Naive B cell (primary cell): ENCODE data around the gene NXPH3. TPM values are rescaled to one million over a fixed set of nuclear protein-coding genes. Genes with fewer than 3 reads are reported as not detected.

Experiments used
- ATAC-seq, 2 donors: fragments of 150-1000 bp; cut with Tn5 transposase; 2 replicates each; pipeline ENCODE4 v1.10.0; 2021; ENCODE audit warnings: low read depth in 2 of 2, mild to moderate bottlenecking in 2 of 2, moderate library complexity in 2 of 2
- DNase-seq: peaks from one replicate; pipeline ENCODE4 v3.0.0; 2022
- H3K27ac Mint-ChIP-seq, 6 donors: one replicate each; pipeline ENCODE4 v1.8.0; 2020 to 2022; ENCODE audit warnings: mild to moderate bottlenecking in 6 of 6, mixed read lengths in 6 of 6, moderate library complexity in 5 of 6, inconsistent platforms in 2 of 6
- H3K27me3 Mint-ChIP-seq, 3 donors: one replicate each; pipeline ENCODE4 v1.8.0; 2021 to 2022; ENCODE audit warnings: mixed read lengths in 3 of 3, mild to moderate bottlenecking in 1 of 3
- H3K36me3 Mint-ChIP-seq, 2 donors: one replicate each; pipeline ENCODE4 v1.8.0; 2020 to 2022; ENCODE audit warnings: mixed read lengths in 2 of 2, inconsistent platforms in 1 of 2, mild to moderate bottlenecking in 1 of 2
- H3K4me1 Mint-ChIP-seq, 3 donors: one replicate each; pipeline ENCODE4 v1.8.0; 2020 to 2022; ENCODE audit warnings: mixed read lengths in 3 of 3, inconsistent platforms in 1 of 3, mild to moderate bottlenecking in 1 of 3, moderate library complexity in 1 of 3
- H3K4me3 Mint-ChIP-seq, 8 donors: one replicate each; pipeline ENCODE4 v1.8.0; 2020 to 2022; ENCODE audit warnings: mild to moderate bottlenecking in 8 of 8, mixed read lengths in 8 of 8, moderate library complexity in 8 of 8, inconsistent platforms in 2 of 8
- H3K9me3 Mint-ChIP-seq, 7 donors: one replicate each; pipeline ENCODE4 v1.8.0; 2020 to 2022; ENCODE audit warnings: mixed read lengths in 7 of 7, mild to moderate bottlenecking in 5 of 7, inconsistent platforms in 2 of 7, moderate library complexity in 1 of 7
- polyA plus RNA-seq, 6 donors: library from polyadenylated mRNA; unstranded; fragments of 300-500 nt; fragmentation: Illumina TruSeq; gene quantifications; one replicate each; pipeline ENCODE4 v1.2.3, GENCODE V29; 2021; ENCODE audit warnings: low read depth in 6 of 6

The NXPH3 gene
- polyA plus RNA-seq, 6 donors from 2014 or later: not detected

DNA sequence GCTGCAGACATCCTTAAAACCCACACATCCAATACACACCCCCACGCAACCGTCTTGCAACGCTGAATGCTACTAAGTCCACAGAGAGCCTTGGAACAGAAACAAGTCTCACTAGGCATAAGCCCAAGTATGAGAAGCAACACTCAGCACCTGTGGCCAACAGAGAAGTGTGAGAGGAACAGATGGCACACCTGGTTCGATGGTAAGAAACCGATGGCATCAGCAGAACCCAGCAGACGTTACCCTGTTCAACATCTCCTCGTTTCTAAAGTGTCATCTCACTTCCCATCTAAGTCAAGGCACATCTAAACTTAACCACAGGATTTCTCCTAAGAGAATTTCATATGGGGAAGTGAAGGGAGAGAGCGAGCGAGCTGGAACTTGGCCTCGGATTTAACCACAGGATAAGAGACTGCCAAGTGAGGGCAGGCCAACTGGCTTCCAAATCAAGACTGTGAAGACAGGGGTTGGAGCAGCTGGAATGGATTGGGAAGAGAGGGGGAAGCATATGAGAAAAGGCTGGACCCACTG is 41.0 kb downstream of the NXPH3 start:
- H3K4me3 Mint-ChIP-seq: no peak overlapping the region
- no peaks in the 10 kb centered on the region for H3K9me3 Mint-ChIP-seq
- DNase-seq: no peak
- H3K4me1 Mint-ChIP-seq: peaks cover 0 to 2% (median 0%) of the 10 kb centered on the region in 3 donors
- no peaks in the 10 kb centered on the region for H3K27me3 Mint-ChIP-seq
- ATAC-seq: no peak
- no peak overlapping the region for H3K27ac Mint-ChIP-seq
- H3K36me3 Mint-ChIP-seq: peaks cover 0 to 19% of the 10 kb centered on the region in 2 donors

DNA sequence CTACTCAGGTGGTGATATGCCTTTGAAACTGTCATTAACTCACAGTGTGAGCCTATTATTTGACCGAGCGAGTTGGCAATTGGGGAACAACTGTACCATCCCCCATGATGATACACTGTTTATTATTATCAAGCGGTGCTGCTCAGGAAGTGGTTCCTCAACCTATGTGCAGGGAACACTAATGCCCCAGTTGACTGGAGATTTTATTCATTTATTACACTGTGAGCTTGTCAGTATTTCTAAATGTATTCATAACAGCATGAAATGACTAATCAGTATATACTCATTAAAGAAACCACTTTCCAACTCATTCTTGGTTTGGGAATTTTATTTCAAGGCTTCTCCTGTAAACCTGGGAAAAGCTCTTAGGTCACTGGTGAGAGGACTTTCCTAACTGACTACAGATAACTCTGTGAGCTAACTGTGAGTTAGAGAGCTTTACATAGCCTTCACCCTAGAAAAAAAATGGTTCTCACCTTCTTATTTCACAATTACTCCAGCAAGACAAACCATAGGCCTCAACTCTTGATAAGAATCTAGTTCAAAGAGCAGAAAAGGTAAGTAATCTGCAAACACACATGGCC is 42.4 kb downstream of the NXPH3 start:
- peaks cover 0 to 4% (median 0%) of the 10 kb centered on the region in 3 donors for H3K4me1 Mint-ChIP-seq
- no peaks in the 10 kb centered on the region for H3K9me3 Mint-ChIP-seq
- ATAC-seq (no peak), DNase-seq (no peak)
- H3K4me3 Mint-ChIP-seq: no peak overlapping the region
- no peak overlapping the region for H3K27ac Mint-ChIP-seq
- H3K27me3 Mint-ChIP-seq: no peaks in the 10 kb centered on the region
- H3K36me3 Mint-ChIP-seq: peaks cover 0 to 27% of the 10 kb centered on the region in 2 donors

DNA sequence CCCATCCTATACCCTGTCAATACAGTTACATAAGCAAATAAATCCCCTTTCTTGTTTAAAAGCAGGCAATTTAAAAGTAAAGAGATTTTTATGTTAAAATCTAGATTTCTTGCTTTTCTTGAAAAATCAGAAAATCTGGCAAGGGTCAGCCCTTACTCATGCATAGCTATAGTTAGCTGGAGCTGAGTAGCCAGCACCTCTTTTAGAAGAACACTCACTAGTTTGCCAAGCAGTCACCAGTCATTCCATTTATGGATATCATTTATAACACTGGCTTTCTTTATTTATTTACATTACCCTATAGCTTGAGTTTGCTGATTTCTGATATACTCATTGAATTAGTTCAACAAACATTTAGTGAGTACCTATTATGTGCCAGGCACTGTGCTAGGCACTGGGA is 45.7 kb downstream of the NXPH3 start:
- Mint-ChIP-seq H3K27me3 (no peaks in the 10 kb centered on the region), H3K4me1 (peaks cover 0 to 5% (median 4%) of the 10 kb centered on the region in 3 donors), H3K36me3 (peaks cover 0 to 20% of the 10 kb centered on the region in 2 donors), H3K4me3 (no peak overlapping the region), H3K27ac (peak overlapping the region in 1 of 6 donors; percentile 26), H3K9me3 (no peaks in the 10 kb centered on the region)
- no peak for DNase-seq
- ATAC-seq: no peak

DNA sequence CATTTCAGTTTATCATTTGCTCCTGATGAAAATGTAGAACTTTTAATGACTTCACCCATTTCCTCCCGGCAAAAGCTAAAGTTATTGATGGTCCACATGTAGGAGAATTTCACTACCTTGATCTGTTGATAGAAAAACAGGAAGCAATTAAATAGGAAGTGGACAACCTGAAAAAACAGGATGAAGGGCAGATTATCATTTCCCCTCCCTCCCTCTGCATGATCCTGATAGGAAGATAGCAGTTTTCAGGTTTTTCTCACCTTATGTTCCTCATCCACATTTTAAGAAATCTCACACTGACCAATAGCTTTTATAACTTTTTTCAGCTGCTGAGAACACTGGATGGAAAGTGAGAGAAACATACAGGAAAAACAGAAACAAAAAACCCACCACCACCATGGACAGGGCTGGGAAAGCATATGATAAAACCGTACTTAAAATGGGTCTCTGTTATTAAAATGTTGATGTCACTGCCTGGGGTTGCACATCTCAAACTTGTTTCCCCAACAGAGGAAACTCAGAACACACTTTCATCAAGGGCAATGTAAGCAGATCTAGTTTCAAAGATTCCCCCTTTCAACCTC is 46.4 kb downstream of the NXPH3 start:
- Mint-ChIP-seq H3K4me3 (no peak overlapping the region), H3K27ac (peak overlapping the region in 4 of 6 donors; percentile 26 to 89 (median 46)), H3K9me3 (no peaks in the 10 kb centered on the region), H3K27me3 (no peaks in the 10 kb centered on the region), H3K4me1 (peaks cover 0 to 5% (median 2%) of the 10 kb centered on the region in 3 donors), H3K36me3 (peaks cover 0 to 14% of the 10 kb centered on the region in 2 donors)
- no peak for DNase-seq
- ATAC-seq: no peak

DNA sequence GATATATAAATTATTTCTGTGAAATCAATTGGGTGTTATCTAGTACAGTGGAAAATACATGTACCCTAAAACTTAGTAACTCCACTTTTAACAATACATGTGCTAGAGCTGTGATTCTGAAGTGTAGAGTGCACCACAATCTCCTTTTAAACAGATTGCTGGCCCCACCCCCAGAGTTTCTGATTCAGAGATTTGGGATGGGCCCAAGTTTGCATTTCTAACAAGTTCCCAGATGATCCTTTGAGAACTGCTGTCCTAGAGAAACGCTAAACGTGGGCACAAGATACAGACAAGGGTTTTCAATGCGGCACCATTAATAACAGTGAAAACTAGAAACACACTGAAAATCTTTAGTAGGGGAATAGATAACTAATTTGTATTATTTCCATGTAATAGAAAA is 49.2 kb downstream of the NXPH3 start:
- Mint-ChIP-seq H3K36me3 (peaks cover 0 to 14% of the 10 kb centered on the region in 2 donors), H3K4me3 (no peak overlapping the region), H3K27ac (no peak overlapping the region), H3K9me3 (no peaks in the 10 kb centered on the region), H3K27me3 (no peaks in the 10 kb centered on the region), H3K4me1 (peaks cover 5 to 14% (median 6%) of the 10 kb centered on the region in 3 donors)
- ATAC-seq: no peak
- no peak for DNase-seq

DNA sequence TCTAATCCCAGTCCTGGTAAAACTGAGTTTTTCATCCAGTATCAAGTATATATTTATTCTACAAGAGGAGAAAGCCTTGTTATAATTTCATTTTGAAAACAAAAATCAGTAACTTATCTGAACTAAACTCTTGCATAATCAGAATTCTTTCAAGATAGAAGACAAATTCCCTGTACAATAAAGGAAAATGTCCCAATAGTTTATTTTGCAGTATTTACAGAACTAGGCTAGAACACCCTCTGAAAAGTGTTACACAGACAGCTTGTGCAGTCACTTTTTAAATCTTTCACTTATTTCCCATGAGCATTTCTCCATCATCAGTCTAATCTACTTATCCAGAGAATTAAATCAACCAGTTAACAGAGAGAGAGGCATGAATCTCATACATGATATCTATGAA is 53.8 kb downstream of the NXPH3 start:
- H3K27me3 Mint-ChIP-seq: no peaks in the 10 kb centered on the region
- ATAC-seq (no peak), DNase-seq (no peak)
- H3K9me3 Mint-ChIP-seq: no peaks in the 10 kb centered on the region
- peak overlapping the region in 2 of 6 donors; percentile 3 to 54 for H3K27ac Mint-ChIP-seq
- H3K4me1 Mint-ChIP-seq: peaks cover 6 to 17% (median 14%) of the 10 kb centered on the region in 3 donors
- H3K36me3 Mint-ChIP-seq: no peaks in the 10 kb centered on the region
- H3K4me3 Mint-ChIP-seq: no peak overlapping the region

DNA sequence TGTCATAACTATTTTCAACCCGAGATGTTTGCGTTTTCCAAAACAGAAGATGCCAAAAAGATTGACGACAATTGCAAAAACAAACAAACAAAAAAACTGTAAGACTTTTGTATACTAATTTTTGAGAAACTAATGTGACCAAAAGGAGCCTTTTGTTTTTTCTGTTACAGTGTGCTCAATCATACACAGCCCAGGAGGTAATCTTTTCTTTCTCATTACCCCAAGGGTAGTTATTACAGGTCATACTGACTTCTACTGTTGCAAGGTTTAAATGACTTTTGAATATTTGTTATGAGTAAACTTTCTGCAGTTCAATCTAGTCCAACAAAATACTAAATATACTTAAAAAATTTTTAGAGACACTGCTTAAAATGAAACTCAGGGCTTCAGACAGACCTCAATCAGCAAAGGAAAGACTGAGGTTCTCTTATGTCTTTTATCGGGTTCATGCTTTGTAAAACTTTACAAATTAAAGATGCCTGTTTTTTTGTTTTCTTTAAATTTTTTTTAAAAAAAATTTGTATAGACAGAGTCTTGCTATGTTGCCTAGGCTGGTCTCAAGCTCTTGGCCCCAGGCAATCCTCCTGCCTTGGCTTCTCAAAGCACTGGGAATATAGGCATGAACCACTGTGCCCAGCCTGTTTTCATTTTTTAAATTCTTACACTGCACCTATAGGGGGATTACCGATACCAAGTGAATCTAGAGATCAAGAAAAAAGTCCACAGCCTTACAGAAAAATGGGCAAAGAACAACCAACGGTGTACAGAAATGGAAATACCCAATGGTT is 54.6 kb downstream of the NXPH3 start:
- no peaks in the 10 kb centered on the region for H3K36me3 Mint-ChIP-seq
- peak overlapping the region in 1 of 6 donors; percentile 67 for H3K27ac Mint-ChIP-seq
- no peaks in the 10 kb centered on the region for H3K27me3 Mint-ChIP-seq
- peaks cover 6 to 23% (median 21%) of the 10 kb centered on the region in 3 donors for H3K4me1 Mint-ChIP-seq
- DNase-seq (no peak), ATAC-seq (no peak)
- H3K9me3 Mint-ChIP-seq: no peaks in the 10 kb centered on the region
- no peak overlapping the region for H3K4me3 Mint-ChIP-seq

DNA sequence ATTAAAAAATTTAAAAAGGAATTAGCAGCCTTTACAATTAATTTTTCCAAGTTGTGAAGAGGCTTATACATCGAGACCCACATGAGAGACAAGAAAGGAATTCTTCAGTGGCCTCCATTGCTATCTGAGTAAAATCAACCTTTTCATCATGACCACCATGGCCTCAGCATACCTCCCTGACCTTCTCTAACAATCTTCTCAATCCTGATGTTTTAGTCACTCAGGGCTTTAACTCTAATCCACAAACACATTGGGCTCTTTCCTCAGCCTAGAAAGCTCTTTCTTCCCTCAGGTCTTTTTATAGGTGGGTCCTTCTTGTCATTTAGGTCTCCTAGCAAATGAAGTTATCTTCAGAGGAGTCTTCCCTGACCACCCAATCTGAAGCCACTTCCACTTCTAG is 55.8 kb downstream of the NXPH3 start:
- no peaks in the 10 kb centered on the region for H3K27me3 Mint-ChIP-seq
- H3K4me1 Mint-ChIP-seq: peaks cover 6 to 23% (median 21%) of the 10 kb centered on the region in 3 donors
- no peak overlapping the region for H3K4me3 Mint-ChIP-seq
- ATAC-seq: no peak
- H3K36me3 Mint-ChIP-seq: no peaks in the 10 kb centered on the region
- no peak for DNase-seq
- H3K27ac Mint-ChIP-seq: peak overlapping the region in 3 of 6 donors; percentile 20 to 65 (median 21)
- H3K9me3 Mint-ChIP-seq: no peaks in the 10 kb centered on the region

Other genes with a start within 250 kb of the NXPH3 start
- 10 to 100 TPM; 16.9 to 38.2 (median 33.7) TPM for gene ZNF652, start 213.6 kb upstream of the NXPH3 start, polyA plus RNA-seq
- gene PHB1, start 161.0 kb upstream of the NXPH3 start, polyA plus RNA-seq: 100 to 1,000 TPM; 122 to 241 (median 136) TPM
- under 1 TPM in 1 of 6 donors, not detected in 5; 0.16 TPM for gene NGFR, start 80.6 kb upstream of the NXPH3 start, polyA plus RNA-seq
- 100 to 1,000 TPM in 1 of 6 donors, 10 to 100 TPM in 5; 78.4 to 131 (median 95.3) TPM for gene SPOP, start 102.2 kb downstream of the NXPH3 start, polyA plus RNA-seq
- gene SLC35B1, start 132.1 kb downstream of the NXPH3 start, polyA plus RNA-seq: 10 to 100 TPM; 20.6 to 47.5 (median 25.7) TPM
- gene FAM117A, start 188.3 kb downstream of the NXPH3 start, polyA plus RNA-seq: 10 to 100 TPM; 36.4 to 66.0 (median 54.3) TPM
- gene KAT7, start 212.8 kb downstream of the NXPH3 start, polyA plus RNA-seq: 10 to 100 TPM; 42.3 to 61.8 (median 45.4) TPM